SK-N-SH treated with all-trans-retinoic acid at 6 μM for 48 hours (cell line): Measurements from ENCODE around the gene PDK3.

Source experiments
- ATAC-seq: fragments of 200-7000 bp; cut with Tn5 transposase; 3 replicates; pipeline ENCODE4 v1.9.1; 2020; ENCODE audit warnings: mild to moderate bottlenecking, moderate library complexity
- ARNTL ChIP-seq: fragments of 450-650 bp; formaldehyde crosslinking; IDR thresholded peaks from 2 replicates; pipeline ENCODE4 v1.5.0; 2020; ENCODE audit warnings: low read depth, mild to moderate bottlenecking, moderate library complexity, borderline replicate concordance
- BACH2 ChIP-seq: fragments of 250-450 bp; sonication (Bioruptor Pico); IDR thresholded peaks from 2 replicates; pipeline ENCODE4 v1.9.0; 2021; ENCODE audit warnings: mild to moderate bottlenecking, borderline replicate concordance
- CSDC2 ChIP-seq: fragments of 250-450 bp; sonication (Bioruptor Pico); IDR thresholded peaks from 2 replicates; pipeline ENCODE4 v1.5.0; 2020; ENCODE audit warnings: mild to moderate bottlenecking, moderate library complexity
- ESRRG ChIP-seq: fragments of 250-450 bp; sonication (Bioruptor Pico); IDR thresholded peaks from 2 replicates; pipeline ENCODE4 v1.6.1; 2021; ENCODE audit warnings: mild to moderate bottlenecking
- GLIS3 ChIP-seq: fragments of 250-450 bp; sonication (Bioruptor Pico); IDR thresholded peaks from 2 replicates; pipeline ENCODE4 v1.5.0; 2020; ENCODE audit warnings: mild to moderate bottlenecking, moderate library complexity
- ISL1 ChIP-seq: fragments of 250-450 bp; sonication (Bioruptor Pico); IDR thresholded peaks from 2 replicates; pipeline ENCODE4 v2.1.2; 2022; ENCODE audit warnings: mild to moderate bottlenecking, moderate library complexity
- OSR1 ChIP-seq: fragments of 250-450 bp; sonication (Bioruptor Pico); IDR thresholded peaks from 2 replicates; pipeline ENCODE4 v1.8.0; 2022; ENCODE audit warnings: moderate library complexity, mild to moderate bottlenecking, inconsistent platforms
- PPARA ChIP-seq: fragments of 250-450 bp; sonication (Bioruptor Pico); IDR thresholded peaks from 2 replicates; pipeline ENCODE4 v1.5.0; 2020; ENCODE audit warnings: mild to moderate bottlenecking, borderline replicate concordance
- RARB ChIP-seq: fragments of 250-450 bp; sonication (Bioruptor Pico); IDR thresholded peaks from 2 replicates; pipeline ENCODE4 v1.8.0; 2021; ENCODE audit warnings: mild to moderate bottlenecking, moderate library complexity
- SNAI2 ChIP-seq: fragments of 250-450 bp; sonication (Bioruptor Pico); IDR thresholded peaks from 2 replicates; pipeline ENCODE4 v1.5.0; 2020; ENCODE audit warnings: mild to moderate bottlenecking, moderate library complexity
- TCF4 ChIP-seq: fragments of 250-450 bp; sonication (Bioruptor Pico); IDR thresholded peaks from 2 replicates; pipeline ENCODE4 v1.8.0; 2021; ENCODE audit warnings: mild to moderate bottlenecking, moderate library complexity, borderline replicate concordance
- TOX ChIP-seq: fragments of 250-450 bp; sonication (Bioruptor Pico); IDR thresholded peaks from 2 replicates; pipeline ENCODE4 v1.8.0; 2021; ENCODE audit warnings: mild to moderate bottlenecking, moderate library complexity, borderline replicate concordance
- ZC3H10 ChIP-seq: fragments of 250-450 bp; sonication (Bioruptor Pico); IDR thresholded peaks from 2 replicates; pipeline ENCODE4 v1.5.1; 2021; ENCODE audit warnings: mild to moderate bottlenecking, moderate library complexity
- ZFP3 ChIP-seq: fragments of 250-450 bp; sonication (Bioruptor Pico); IDR thresholded peaks from 2 replicates; pipeline ENCODE4 v1.5.0; 2020; ENCODE audit warnings: mild to moderate bottlenecking, moderate library complexity
- ZFP30 ChIP-seq: fragments of 450-650 bp; formaldehyde crosslinking; IDR thresholded peaks from 2 replicates; pipeline ENCODE4 v1.5.0; 2022; ENCODE audit warnings: mild to moderate bottlenecking, moderate library complexity
- ZNF565 ChIP-seq: fragments of 450-650 bp; formaldehyde crosslinking; conservative IDR thresholded peaks from 2 replicates; pipeline ENCODE4 v1.5.0; 2020; ENCODE audit warnings: low read depth, mild to moderate bottlenecking, moderate library complexity
- ZNF70 ChIP-seq: fragments of 450-650 bp; formaldehyde crosslinking; IDR thresholded peaks from 2 replicates; pipeline ENCODE4 v1.5.0; 2020; ENCODE audit warnings: mild to moderate bottlenecking, moderate library complexity
- ZNF8 ChIP-seq: fragments of 450-650 bp; formaldehyde crosslinking; IDR thresholded peaks from 2 replicates; pipeline ENCODE4 v1.5.0; 2020; ENCODE audit warnings: mild to moderate bottlenecking, moderate library complexity
- TF ChIP-seq, protein P1 (sequence below): fragments of 250-450 bp; sonication (Bioruptor Pico); IDR thresholded peaks from 2 replicates; pipeline ENCODE4 v1.5.1; 2020; ENCODE audit warnings: low read depth, mild to moderate bottlenecking, moderate library complexity
- TF ChIP-seq, protein P2 (sequence below): fragments of 250-450 bp; sonication (Bioruptor Pico); IDR thresholded peaks from 2 replicates; pipeline ENCODE4 v1.8.0; 2020; ENCODE audit warnings: mild to moderate bottlenecking, moderate library complexity, borderline replicate concordance
- TF ChIP-seq, protein P3 (sequence below): fragments of 250-450 bp; sonication (Bioruptor Pico); IDR thresholded peaks from 2 replicates; pipeline ENCODE4 v1.5.1; 2021; ENCODE audit warnings: mild to moderate bottlenecking, moderate library complexity

Gene PDK3

DNA sequence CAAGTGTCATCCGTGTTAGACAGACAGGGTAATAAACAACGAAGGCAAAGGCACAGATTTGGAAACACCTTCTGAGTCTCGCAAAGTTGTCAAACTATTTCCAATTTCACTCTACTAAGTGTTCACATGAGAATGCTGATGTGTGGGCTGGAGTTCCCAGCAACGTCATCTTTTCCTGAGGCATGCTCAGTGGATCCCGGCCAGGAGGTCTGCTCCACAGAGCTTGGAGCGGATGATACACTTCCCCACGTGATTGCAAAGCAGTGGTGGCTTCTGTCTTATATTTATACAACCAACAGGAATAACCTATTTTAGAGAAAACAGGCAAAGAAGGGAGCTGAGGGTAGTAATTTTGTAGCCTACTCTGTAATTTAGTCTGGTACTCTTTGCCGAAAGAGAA is 40.1 kb upstream of the PDK3 start:
- no peak for ATAC-seq
- TF ChIP-seq CSDC2 (CRISPR knock-in tag) (no peak), ZNF8 (no peak), OSR1 (no peak), TCF4 (CRISPR knock-in tag) (no peak), ISL1 (no peak), ZFP3 (CRISPR knock-in tag) (no peak), GLIS3 (no peak), TOX (CRISPR knock-in tag) (no peak), ZFP30 (CRISPR knock-in tag) (no peak), ZC3H10 (CRISPR knock-in tag) (no peak), ESRRG (CRISPR knock-in tag) (no peak), PPARA (CRISPR knock-in tag) (no peak), ZNF70 (CRISPR knock-in tag) (no peak)
- TF ChIP-seq, protein P1, sequence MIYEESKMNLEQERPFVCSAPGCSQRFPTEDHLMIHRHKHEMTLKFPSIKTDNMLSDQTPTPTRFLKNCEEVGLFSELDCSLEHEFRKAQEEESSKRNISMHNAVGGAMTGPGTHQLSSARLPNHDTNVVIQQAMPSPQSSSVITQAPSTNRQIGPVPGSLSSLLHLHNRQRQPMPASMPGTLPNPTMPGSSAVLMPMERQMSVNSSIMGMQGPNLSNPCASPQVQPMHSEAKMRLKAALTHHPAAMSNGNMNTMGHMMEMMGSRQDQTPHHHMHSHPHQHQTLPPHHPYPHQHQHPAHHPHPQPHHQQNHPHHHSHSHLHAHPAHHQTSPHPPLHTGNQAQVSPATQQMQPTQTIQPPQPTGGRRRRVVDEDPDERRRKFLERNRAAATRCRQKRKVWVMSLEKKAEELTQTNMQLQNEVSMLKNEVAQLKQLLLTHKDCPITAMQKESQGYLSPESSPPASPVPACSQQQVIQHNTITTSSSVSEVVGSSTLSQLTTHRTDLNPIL (CRISPR knock-in tag) = no peak
- TF ChIP-seq, protein P2, sequence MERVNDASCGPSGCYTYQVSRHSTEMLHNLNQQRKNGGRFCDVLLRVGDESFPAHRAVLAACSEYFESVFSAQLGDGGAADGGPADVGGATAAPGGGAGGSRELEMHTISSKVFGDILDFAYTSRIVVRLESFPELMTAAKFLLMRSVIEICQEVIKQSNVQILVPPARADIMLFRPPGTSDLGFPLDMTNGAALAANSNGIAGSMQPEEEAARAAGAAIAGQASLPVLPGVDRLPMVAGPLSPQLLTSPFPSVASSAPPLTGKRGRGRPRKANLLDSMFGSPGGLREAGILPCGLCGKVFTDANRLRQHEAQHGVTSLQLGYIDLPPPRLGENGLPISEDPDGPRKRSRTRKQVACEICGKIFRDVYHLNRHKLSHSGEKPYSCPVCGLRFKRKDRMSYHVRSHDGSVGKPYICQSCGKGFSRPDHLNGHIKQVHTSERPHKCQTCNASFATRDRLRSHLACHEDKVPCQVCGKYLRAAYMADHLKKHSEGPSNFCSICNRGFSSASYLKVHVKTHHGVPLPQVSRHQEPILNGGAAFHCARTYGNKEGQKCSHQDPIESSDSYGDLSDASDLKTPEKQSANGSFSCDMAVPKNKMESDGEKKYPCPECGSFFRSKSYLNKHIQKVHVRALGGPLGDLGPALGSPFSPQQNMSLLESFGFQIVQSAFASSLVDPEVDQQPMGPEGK = no peak

DNA sequence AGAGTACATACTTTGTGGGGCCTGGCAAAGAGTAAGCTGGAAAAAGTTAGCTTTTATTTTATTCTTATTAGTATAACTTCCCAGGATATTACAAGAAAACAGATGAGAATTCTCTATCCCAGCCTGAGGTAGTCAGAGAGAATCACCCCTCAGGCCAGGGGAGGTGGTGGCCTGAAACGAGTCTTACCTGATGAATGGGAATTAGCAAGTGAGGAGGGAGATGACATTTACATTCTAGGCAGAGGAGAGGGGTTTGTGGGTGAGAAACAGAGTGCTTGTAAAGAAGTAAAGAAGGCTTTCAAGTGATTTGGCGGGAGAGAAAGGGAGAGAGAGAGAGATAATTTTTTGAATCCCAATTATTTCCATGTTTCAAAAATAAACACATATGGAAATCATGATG is 39.3 kb upstream of the PDK3 start:
- TF ChIP-seq ZNF70 (CRISPR knock-in tag) (no peak), BACH2 (CRISPR knock-in tag) (no peak), OSR1 (no peak), TCF4 (CRISPR knock-in tag) (no peak), ISL1 (no peak), ZNF565 (no peak), ZFP3 (CRISPR knock-in tag) (no peak), CSDC2 (CRISPR knock-in tag) (no peak)
- TF ChIP-seq, protein P1 (CRISPR knock-in tag) = no peak
- TF ChIP-seq, protein P3, sequence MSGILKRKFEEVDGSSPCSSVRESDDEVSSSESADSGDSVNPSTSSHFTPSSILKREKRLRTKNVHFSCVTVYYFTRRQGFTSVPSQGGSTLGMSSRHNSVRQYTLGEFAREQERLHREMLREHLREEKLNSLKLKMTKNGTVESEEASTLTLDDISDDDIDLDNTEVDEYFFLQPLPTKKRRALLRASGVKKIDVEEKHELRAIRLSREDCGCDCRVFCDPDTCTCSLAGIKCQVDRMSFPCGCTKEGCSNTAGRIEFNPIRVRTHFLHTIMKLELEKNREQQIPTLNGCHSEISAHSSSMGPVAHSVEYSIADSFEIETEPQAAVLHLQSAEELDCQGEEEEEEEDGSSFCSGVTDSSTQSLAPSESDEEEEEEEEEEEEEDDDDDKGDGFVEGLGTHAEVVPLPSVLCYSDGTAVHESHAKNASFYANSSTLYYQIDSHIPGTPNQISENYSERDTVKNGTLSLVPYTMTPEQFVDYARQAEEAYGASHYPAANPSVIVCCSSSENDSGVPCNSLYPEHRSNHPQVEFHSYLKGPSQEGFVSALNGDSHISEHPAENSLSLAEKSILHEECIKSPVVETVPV (CRISPR knock-in tag) = no peak
- ATAC-seq = no peak

DNA sequence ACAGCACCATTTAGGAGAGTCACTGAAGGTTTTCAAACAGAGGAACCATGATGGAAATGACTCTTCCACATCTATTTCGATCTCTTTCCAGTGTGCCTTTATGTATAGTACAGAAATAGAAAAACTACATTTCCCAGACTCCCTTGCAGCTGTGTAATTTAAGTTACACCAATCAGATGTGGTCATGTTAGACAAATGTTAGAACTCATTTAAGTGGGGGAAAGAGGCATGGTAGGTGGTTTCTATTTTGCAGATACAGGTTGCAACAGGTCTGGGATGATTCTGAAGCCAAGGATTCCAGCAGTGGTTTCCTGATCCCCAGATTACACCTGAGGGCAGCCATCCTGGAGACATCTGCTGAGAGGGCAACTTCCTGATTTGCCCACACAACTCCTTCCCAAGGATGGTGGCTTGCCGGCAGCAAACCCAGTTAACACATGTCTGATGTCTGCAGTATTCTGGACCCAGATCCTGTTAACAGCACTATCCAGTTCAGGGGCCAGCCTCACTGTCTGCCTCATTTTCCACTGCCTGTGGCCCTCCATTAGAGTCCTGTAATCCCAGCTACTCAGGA is 38.7 kb upstream of the PDK3 start:
- TF ChIP-seq ISL1 (no peak), ZFP30 (CRISPR knock-in tag) (no peak), ZNF8 (no peak), RARB (no peak), PPARA (CRISPR knock-in tag) (no peak)
- peak; percentile 74 for ATAC-seq

DNA sequence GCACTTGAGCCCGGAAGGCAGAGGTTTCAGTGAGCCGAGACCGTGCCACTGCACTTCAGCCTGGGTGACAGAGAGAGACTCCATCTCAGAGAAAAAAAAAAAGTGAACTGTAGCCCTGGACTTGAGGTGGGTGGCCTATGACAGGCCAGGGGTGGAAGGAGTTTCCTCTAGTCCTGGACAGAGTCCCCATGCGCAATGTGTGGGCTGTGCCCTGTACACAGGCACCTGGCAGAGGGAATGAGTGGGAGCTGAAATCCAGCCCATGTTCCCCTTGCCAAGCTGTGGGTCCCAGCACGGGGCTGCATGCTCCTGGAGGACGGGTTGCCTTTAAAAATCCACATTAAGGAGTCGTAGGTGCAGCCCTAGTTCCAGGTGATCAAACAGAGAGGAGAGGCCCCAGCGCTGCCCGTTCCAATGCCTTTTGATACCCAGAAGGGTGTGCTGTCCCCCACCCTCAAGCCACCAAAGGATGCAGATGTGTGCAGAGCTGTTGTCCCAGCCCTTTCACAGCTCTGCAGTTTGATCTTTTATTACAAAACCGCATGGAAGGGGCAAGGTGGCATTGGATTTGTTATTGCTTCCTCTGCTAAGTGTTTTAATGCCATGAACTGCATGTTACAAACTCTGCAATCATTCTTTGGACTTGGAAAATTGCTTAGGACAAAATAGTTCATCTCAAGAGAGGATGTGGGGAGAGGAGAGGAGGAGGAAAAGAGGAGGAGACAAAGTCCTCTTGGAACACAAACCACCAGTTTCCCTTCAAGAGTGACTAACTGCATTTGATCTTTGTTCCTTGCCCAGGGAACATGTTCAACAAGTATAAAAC is 38.0 kb upstream of the PDK3 start:
- no peak for ATAC-seq
- TF ChIP-seq ARNTL (no peak), ZNF8 (no peak), ZC3H10 (CRISPR knock-in tag) (no peak), CSDC2 (CRISPR knock-in tag) (no peak), ISL1 (no peak), TCF4 (CRISPR knock-in tag) (no peak), ZFP30 (CRISPR knock-in tag) (no peak), RARB (no peak), ZNF565 (no peak), TOX (CRISPR knock-in tag) (no peak), SNAI2 (CRISPR knock-in tag) (no peak), ZNF70 (CRISPR knock-in tag) (no peak), OSR1 (no peak), ZFP3 (CRISPR knock-in tag) (no peak)
- TF ChIP-seq, protein P2 = no peak
- TF ChIP-seq, protein P1 (CRISPR knock-in tag) = no peak
